Islet of Langerhans (tissue), 1 donor: ENCODE data around the gene SERPINB12.

Experiments
- FAIRE-seq: peaks from one replicate; lab custom pipeline; 2011; peaks lifted over from hg19 to GRCh38; lab: Jason Lieb, UNC

The SERPINB12 gene

GRCh38 chr18:63551769-63552168 is 9.6 kb downstream of the SERPINB12 start:
- no peak for FAIRE-seq

GRCh38 chr18:63552581-63552980 is 10.4 kb downstream of the SERPINB12 start:
- no peak for FAIRE-seq

- FAIRE-seq = no peak
Observed at GRCh38 chr18:63553081-63553480, 10.9 kb downstream of the SERPINB12 start.

- no peak for FAIRE-seq
Observed at GRCh38 chr18:63559567-63560491, 17.7 kb downstream of the SERPINB12 start.

GRCh38 chr18:63562284-63562683 is 20.1 kb downstream of the SERPINB12 start:
- no peak for FAIRE-seq

- FAIRE-seq = no peak
Observed at GRCh38 chr18:63564021-63564420, 21.9 kb downstream of the SERPINB12 start.

- FAIRE-seq = no peak
Observed at GRCh38 chr18:63564561-63564960, 22.4 kb downstream of the SERPINB12 start.

GRCh38 chr18:63567276-63567675 is 25.1 kb downstream of the SERPINB12 start:
- no peak for FAIRE-seq

GRCh38 chr18:63567825-63568224 is 25.7 kb downstream of the SERPINB12 start:
- no peak for FAIRE-seq

- FAIRE-seq = no peak
Observed at GRCh38 chr18:63570721-63571120, 28.6 kb downstream of the SERPINB12 start.

- FAIRE-seq = no peak
Observed at GRCh38 chr18:63575681-63576080, 33.5 kb downstream of the SERPINB12 start.

GRCh38 chr18:63578357-63578958 is 36.3 kb downstream of the SERPINB12 start:
- no peak for FAIRE-seq

- FAIRE-seq = no peak
Observed at GRCh38 chr18:63579616-63580015, 37.4 kb downstream of the SERPINB12 start.

- FAIRE-seq = no peak
Observed at GRCh38 chr18:63585988-63586387, 43.8 kb downstream of the SERPINB12 start.

- FAIRE-seq = no peak
Observed at GRCh38 chr18:63586431-63586830, 44.3 kb downstream of the SERPINB12 start.

- FAIRE-seq = no peak
Observed at GRCh38 chr18:63586966-63587365, 44.8 kb downstream of the SERPINB12 start, which contains the start of gene SERPINB13. Gene SERPINB13 (plus strand): TSS chr18:63587343. CDS start chr18:63588668, 1,325 bp downstream.

GRCh38 chr18:63588909-63589308 is 46.7 kb downstream of the SERPINB12 start:
- no peak for FAIRE-seq

GRCh38 chr18:63590373-63590772 is 48.2 kb downstream of the SERPINB12 start:
- FAIRE-seq = no peak

GRCh38 chr18:63590966-63591695 is 49.0 kb downstream of the SERPINB12 start:
- no peak for FAIRE-seq

GRCh38 chr18:63591725-63592124 is 49.6 kb downstream of the SERPINB12 start:
- FAIRE-seq = no peak

- no peak for FAIRE-seq
Observed at GRCh38 chr18:63592471-63592870, 50.3 kb downstream of the SERPINB12 start.

GRCh38 chr18:63596964-63597363 is 54.8 kb downstream of the SERPINB12 start:
- FAIRE-seq = no peak

- FAIRE-seq = no peak
Observed at GRCh38 chr18:63603355-63603754, 61.2 kb downstream of the SERPINB12 start.
